Heart left ventricle (tissue), 13 donors: Measurements from ENCODE around the gene NXNL2.

ENCODE experiments used
- POLR2A ChIP-seq, 2 donors: fragments of 450-650 bp; IDR thresholded peaks; one replicate each; pipeline ENCODE4 v1.6.1; 2017; ENCODE audit warnings: antibody characterized with exemption in 2 of 2, mild to moderate bottlenecking in 2 of 2, moderate library complexity in 2 of 2
- TF ChIP-seq, protein P1 (sequence below), 12 donors: fragments of 200-600 bp; sonication (generic) in 4 of 12; IDR thresholded peaks; one replicate each; pipeline versions ENCODE4 v1.5.0 to v1.8.0; 2018 to 2022; ENCODE audit warnings: antibody characterized with exemption in 12 of 12, mild to moderate bottlenecking in 5 of 12
- donor health status: ischemic (EF 13 %, LVEDD 7.1; RV severe dilation, severe dysfunction).
- donor health status: DM: no; HTN: yes; CAD: no.
- donor health status: DM: no; HTN: no; CAD: no.
- donor health status: ischemic (EF 25% LVEDD 6.9; RV normal size, moderate dysfunction).
- donor health status: ischemic (EF 25% LVEDD 5.7; RV mildly dilated, moderate dysfunction).
- donor health status: ischemic (EF 35%, LVEDD 5.7; RV mildly dilated, moderate dysfunction).
- donor health status: nonischemic (EF 11% LVEDD 7.7; RV severe dilation, severe dysfunction).
- donor health status: DM: yes; HTN: yes; CAD: no.
- donor health status: PGD.
- donor health status: ischemic (EF 29% LVEDD 5.4; RV normal size, mild dysfunction).
- donor health status: nonischemic (EF 23%, LVEDD 6.1; RV moderate dilation, normal function).

DNA sequence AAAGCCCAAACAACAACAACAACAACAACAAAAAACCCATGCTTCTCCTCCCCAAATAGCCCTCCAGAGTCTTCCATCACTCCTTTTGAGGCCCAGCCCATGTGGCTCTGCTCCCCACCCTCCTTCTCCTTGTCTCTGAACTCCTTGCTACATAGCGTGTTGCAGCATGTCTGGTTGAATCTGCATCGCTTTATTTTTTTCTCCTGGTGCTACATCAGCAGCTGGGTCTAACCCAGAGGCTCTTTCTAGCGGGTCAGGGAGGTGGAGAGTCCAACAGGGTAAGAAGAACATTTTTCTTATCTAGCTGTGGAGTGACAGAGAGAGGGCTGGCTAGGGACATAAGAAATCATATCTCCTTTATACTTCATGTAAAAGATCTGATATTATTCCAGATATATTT is 18.4 kb downstream of the NXNL2 start:
- TF ChIP-seq, protein P1, sequence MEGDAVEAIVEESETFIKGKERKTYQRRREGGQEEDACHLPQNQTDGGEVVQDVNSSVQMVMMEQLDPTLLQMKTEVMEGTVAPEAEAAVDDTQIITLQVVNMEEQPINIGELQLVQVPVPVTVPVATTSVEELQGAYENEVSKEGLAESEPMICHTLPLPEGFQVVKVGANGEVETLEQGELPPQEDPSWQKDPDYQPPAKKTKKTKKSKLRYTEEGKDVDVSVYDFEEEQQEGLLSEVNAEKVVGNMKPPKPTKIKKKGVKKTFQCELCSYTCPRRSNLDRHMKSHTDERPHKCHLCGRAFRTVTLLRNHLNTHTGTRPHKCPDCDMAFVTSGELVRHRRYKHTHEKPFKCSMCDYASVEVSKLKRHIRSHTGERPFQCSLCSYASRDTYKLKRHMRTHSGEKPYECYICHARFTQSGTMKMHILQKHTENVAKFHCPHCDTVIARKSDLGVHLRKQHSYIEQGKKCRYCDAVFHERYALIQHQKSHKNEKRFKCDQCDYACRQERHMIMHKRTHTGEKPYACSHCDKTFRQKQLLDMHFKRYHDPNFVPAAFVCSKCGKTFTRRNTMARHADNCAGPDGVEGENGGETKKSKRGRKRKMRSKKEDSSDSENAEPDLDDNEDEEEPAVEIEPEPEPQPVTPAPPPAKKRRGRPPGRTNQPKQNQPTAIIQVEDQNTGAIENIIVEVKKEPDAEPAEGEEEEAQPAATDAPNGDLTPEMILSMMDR (IDR thresholded peaks at IDR 0.05) = no peak
- TF ChIP-seq POLR2A (IDR thresholded peaks at IDR 0.05) = no peak
